ENCODE measurements around the gene PRR15.

GRCh38 chr7:29614229-29614628, 50.6 kb downstream of the PRR15 start:
- TF ChIP-seq, protein P1, sequence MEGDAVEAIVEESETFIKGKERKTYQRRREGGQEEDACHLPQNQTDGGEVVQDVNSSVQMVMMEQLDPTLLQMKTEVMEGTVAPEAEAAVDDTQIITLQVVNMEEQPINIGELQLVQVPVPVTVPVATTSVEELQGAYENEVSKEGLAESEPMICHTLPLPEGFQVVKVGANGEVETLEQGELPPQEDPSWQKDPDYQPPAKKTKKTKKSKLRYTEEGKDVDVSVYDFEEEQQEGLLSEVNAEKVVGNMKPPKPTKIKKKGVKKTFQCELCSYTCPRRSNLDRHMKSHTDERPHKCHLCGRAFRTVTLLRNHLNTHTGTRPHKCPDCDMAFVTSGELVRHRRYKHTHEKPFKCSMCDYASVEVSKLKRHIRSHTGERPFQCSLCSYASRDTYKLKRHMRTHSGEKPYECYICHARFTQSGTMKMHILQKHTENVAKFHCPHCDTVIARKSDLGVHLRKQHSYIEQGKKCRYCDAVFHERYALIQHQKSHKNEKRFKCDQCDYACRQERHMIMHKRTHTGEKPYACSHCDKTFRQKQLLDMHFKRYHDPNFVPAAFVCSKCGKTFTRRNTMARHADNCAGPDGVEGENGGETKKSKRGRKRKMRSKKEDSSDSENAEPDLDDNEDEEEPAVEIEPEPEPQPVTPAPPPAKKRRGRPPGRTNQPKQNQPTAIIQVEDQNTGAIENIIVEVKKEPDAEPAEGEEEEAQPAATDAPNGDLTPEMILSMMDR (IDR thresholded peaks at IDR 0.05; ENCODE audit: low read depth, low read length, missing input control), result no peak
- TF ChIP-seq TAF1 (conservative IDR thresholded peaks at IDR 0.05) (no peak), JUND (IDR thresholded peaks at IDR 0.05) (no peak), REST (IDR thresholded peaks at IDR 0.05) (no peak), MAX (IDR thresholded peaks at IDR 0.05) (no peak), GABPA (IDR thresholded peaks at IDR 0.05 in 1 of 2, conservative IDR thresholded peaks at IDR 0.05 in 1 of 2) (no peak), NR2F2 (IDR thresholded peaks at IDR 0.05) (no peak), SP1 (IDR thresholded peaks at IDR 0.05) (no peak), EGR1 (IDR thresholded peaks at IDR 0.05; ENCODE audit: low read depth in 2 of 2) (no peak), YY1 (IDR thresholded peaks at IDR 0.05) (no peak), RXRA (IDR thresholded peaks at IDR 0.05) (no peak)

All from liver (tissue), 3 donors.